K562 (cell line): ENCODE measurements around the gene ZNF646. TPM values are rescaled to one million over a fixed set of nuclear protein-coding genes. Genes with fewer than 3 reads are reported as not detected.

Experiments used
- DACH1 ChIP-seq: fragments of 450-650 bp; IDR thresholded peaks from 2 replicates; pipeline ENCODE4 v1.6.1; 2018; ENCODE audit not compliant: partially characterized antibody
- FOSL1 ChIP-seq: fragments of 200-800 bp; sonication (Bioruptor generic); conservative IDR thresholded peaks from 2 replicates; pipeline ENCODE4 v1.6.1; 2016; ENCODE audit warnings: missing genetic modification characterization, missing compliant biosample characterization
- FOXJ2 ChIP-seq: fragments of 200-800 bp; sonication (Bioruptor generic); IDR thresholded peaks from 2 replicates; pipeline ENCODE4 v1.6.1; 2016; ENCODE audit warnings: missing genetic modification characterization, missing compliant biosample characterization
- LEF1 ChIP-seq: fragments of 450-650 bp; IDR thresholded peaks from 2 replicates; pipeline ENCODE4 v1.6.1; 2016; ENCODE audit warnings: mild to moderate bottlenecking
- NFATC3 ChIP-seq: fragments of 450-650 bp; IDR thresholded peaks from 2 replicates; pipeline ENCODE4 v1.6.1; 2017; ENCODE audit warnings: mild to moderate bottlenecking
- NFE2 ChIP-seq: IDR thresholded peaks from 2 replicates; pipeline ENCODE4 v1.6.1; 2014; ENCODE audit warnings: antibody characterized with exemption, low read depth
- NFIC ChIP-seq: fragments of 450-650 bp; IDR thresholded peaks from 2 replicates; pipeline ENCODE4 v1.6.1; 2017; ENCODE audit warnings: mild to moderate bottlenecking, inconsistent platforms
- RAD21 ChIP-seq, 2 experiments: fragments of 250-450 bp in 1 of 2; fragments of 450-650 bp in 1 of 2; sonication (Bioruptor Pico) in 1 of 2; formaldehyde crosslinking in 1 of 2; IDR thresholded peaks in 1 of 2; conservative IDR thresholded peaks in 1 of 2; 2 replicates each; pipeline versions ENCODE4 v1.4.0 to v1.8.0; 2020 to 2022; ENCODE audit warnings: mild to moderate bottlenecking in 2 of 2, moderate library complexity in 1 of 2
- SAFB ChIP-seq: fragments of 200-400 bp; formaldehyde crosslinking; IDR thresholded peaks from 2 replicates; pipeline ENCODE4 v1.6.1; 2017; ENCODE audit warnings: low read depth, low read length, borderline replicate concordance
- SIN3B ChIP-seq: fragments of 450-650 bp; IDR thresholded peaks from 2 replicates; pipeline ENCODE4 v1.6.1; 2017; ENCODE audit warnings: low read depth, mild to moderate bottlenecking, moderate library complexity
- XRCC5 ChIP-seq: fragments of 200-400 bp; formaldehyde crosslinking; IDR thresholded peaks from 2 replicates; pipeline ENCODE4 v1.6.1; 2017; ENCODE audit warnings: low read depth, mild to moderate bottlenecking, low read length
- ZKSCAN8 ChIP-seq: fragments of 200-800 bp; sonication (Bioruptor generic); IDR thresholded peaks from 2 replicates; pipeline ENCODE4 v1.6.1; 2016; ENCODE audit warnings: missing genetic modification characterization, missing compliant biosample characterization
- ZNF644 ChIP-seq: fragments of 200-800 bp; sonication (Bioruptor generic); IDR thresholded peaks from 2 replicates; pipeline ENCODE4 v1.6.1; 2016; ENCODE audit warnings: low read depth, missing genetic modification characterization, missing compliant biosample characterization
- ZNF699 ChIP-seq: fragments of 250-450 bp; sonication (Bioruptor Pico); IDR thresholded peaks from 2 replicates; pipeline ENCODE4 v1.8.0; 2021; ENCODE audit warnings: mild to moderate bottlenecking, moderate library complexity; ENCODE audit not compliant: insufficient replicate concordance
- polyA plus RNA-seq, 8 experiments: library from polyadenylated mRNA; depleted of rRNA in 4 of 8; stranded (reverse) in 5 of 8; unstranded in 3 of 8; fragments of >200 nt; fragmentation: Nextera tagmentation in 2 of 8; fragmentation: Illumina TruSeq in 1 of 8; extraction: Ambion mirVana in 2 of 8; extraction: Trizol in 1 of 8; gene quantifications; 2 replicates each; pipeline versions ENCODE4 v1.2.1 to v1.2.3, GENCODE V29; 2011 to 2014; ENCODE audit warnings: inconsistent platforms in 1 of 8, missing spikeins in 1 of 8
- total RNA-seq, 7 experiments: library from RNA; depleted of rRNA in 6 of 7; stranded (reverse); fragments of >200 nt in 6 of 7; fragmentation: Illumina TruSeq in 2 of 7; extraction: Trizol in 2 of 7; gene quantifications; 2 replicates each; pipeline versions ENCODE4 v1.2.1 to v1.2.3, GENCODE V29; 2011 to 2021; ENCODE audit warnings: low replicate concordance in 1 of 7
- TF ChIP-seq, protein P1 (sequence below), 2 experiments: fragments of 450-650 bp; formaldehyde crosslinking in 1 of 2; IDR thresholded peaks; 2 replicates each; pipeline versions ENCODE4 v1.4.0 to v1.6.1; 2014 to 2020; ENCODE audit warnings: mild to moderate bottlenecking in 2 of 2, borderline replicate concordance in 1 of 2, low read depth in 1 of 2
- TF ChIP-seq, protein P2 (sequence below), 2 experiments: fragments of 450-650 bp; IDR thresholded peaks; 2 replicates each; pipeline ENCODE4 v1.6.1; 2018; ENCODE audit warnings: mild to moderate bottlenecking in 2 of 2, low read depth in 1 of 2; ENCODE audit not compliant: partially characterized antibody in 2 of 2

Gene ZNF646
- total and polyA plus RNA-seq, 9 of the 15 experiments (the other 6 are each of a cell fraction or from before 2014, with no cell fraction given), result 0.08 to 20.6 (median 8.0) TPM

DNA sequence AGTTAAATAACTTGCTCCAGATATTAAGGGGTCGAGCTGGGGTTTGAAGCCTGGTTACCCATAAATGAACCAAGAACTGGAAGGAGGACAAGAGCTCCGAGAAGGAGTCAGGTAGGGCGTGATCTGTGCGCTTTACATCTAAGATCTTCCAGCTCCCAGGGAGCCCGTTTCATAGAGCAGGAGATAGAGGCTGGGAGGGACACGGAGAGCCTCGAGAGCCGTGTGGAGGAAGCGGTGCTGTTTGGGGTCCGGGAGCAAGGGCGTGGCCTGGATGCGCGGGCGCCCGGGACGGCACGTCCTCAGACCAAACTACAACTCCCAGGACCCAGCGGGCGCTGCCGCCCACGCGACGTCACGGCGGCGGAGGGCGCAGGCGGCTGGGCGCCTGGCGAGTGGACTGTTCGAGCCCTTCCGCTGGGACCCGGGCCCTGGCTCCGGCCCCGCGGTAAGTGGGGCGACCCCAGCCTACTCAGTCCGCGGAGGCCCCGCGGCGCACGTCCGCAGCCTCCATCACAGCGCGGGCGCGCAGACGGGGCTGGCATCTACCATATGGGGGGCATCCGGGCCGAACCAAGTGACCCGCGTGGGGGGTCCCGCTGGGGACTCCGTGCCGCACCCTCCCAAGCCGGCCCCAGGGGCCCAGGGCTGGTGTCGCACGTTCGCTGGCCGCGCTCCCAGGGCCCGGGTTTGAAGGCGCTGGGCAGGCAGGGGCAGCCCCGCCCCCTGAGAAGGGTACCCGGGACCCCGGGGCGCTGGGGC lies 34.0 kb downstream of the ZNF646 start, which contains the start of gene BCKDK (continued):
- TF ChIP-seq, protein P1, sequence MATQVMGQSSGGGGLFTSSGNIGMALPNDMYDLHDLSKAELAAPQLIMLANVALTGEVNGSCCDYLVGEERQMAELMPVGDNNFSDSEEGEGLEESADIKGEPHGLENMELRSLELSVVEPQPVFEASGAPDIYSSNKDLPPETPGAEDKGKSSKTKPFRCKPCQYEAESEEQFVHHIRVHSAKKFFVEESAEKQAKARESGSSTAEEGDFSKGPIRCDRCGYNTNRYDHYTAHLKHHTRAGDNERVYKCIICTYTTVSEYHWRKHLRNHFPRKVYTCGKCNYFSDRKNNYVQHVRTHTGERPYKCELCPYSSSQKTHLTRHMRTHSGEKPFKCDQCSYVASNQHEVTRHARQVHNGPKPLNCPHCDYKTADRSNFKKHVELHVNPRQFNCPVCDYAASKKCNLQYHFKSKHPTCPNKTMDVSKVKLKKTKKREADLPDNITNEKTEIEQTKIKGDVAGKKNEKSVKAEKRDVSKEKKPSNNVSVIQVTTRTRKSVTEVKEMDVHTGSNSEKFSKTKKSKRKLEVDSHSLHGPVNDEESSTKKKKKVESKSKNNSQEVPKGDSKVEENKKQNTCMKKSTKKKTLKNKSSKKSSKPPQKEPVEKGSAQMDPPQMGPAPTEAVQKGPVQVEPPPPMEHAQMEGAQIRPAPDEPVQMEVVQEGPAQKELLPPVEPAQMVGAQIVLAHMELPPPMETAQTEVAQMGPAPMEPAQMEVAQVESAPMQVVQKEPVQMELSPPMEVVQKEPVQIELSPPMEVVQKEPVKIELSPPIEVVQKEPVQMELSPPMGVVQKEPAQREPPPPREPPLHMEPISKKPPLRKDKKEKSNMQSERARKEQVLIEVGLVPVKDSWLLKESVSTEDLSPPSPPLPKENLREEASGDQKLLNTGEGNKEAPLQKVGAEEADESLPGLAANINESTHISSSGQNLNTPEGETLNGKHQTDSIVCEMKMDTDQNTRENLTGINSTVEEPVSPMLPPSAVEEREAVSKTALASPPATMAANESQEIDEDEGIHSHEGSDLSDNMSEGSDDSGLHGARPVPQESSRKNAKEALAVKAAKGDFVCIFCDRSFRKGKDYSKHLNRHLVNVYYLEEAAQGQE (IDR thresholded peaks at IDR 0.05; ENCODE audit: borderline replicate concordance), result no peak
- TF ChIP-seq, protein P1 (CRISPR knock-in tag; IDR thresholded peaks at IDR 0.05; ENCODE audit: low read depth), result 0 out of 2 replicates have a peak, but pooled peaks have one; percentile 30
- no peak for TF ChIP-seq ZNF644 (tag)
- TF ChIP-seq FOXJ2, result no peak
- peak; percentile 32; the same call in 1 of the 2 replicates for TF ChIP-seq SIN3B
- TF ChIP-seq, protein P2, sequence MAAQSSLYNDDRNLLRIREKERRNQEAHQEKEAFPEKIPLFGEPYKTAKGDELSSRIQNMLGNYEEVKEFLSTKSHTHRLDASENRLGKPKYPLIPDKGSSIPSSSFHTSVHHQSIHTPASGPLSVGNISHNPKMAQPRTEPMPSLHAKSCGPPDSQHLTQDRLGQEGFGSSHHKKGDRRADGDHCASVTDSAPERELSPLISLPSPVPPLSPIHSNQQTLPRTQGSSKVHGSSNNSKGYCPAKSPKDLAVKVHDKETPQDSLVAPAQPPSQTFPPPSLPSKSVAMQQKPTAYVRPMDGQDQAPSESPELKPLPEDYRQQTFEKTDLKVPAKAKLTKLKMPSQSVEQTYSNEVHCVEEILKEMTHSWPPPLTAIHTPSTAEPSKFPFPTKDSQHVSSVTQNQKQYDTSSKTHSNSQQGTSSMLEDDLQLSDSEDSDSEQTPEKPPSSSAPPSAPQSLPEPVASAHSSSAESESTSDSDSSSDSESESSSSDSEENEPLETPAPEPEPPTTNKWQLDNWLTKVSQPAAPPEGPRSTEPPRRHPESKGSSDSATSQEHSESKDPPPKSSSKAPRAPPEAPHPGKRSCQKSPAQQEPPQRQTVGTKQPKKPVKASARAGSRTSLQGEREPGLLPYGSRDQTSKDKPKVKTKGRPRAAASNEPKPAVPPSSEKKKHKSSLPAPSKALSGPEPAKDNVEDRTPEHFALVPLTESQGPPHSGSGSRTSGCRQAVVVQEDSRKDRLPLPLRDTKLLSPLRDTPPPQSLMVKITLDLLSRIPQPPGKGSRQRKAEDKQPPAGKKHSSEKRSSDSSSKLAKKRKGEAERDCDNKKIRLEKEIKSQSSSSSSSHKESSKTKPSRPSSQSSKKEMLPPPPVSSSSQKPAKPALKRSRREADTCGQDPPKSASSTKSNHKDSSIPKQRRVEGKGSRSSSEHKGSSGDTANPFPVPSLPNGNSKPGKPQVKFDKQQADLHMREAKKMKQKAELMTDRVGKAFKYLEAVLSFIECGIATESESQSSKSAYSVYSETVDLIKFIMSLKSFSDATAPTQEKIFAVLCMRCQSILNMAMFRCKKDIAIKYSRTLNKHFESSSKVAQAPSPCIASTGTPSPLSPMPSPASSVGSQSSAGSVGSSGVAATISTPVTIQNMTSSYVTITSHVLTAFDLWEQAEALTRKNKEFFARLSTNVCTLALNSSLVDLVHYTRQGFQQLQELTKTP (IDR thresholded peaks at IDR 0.05; ENCODE audit: low read depth in 1 of 2, partially characterized antibody in 2 of 2), result peak in 1 of 2 experiments; percentile 48
- no peak for TF ChIP-seq ZKSCAN8 (CRISPR knock-in tag)
- no peak for TF ChIP-seq RAD21 (CRISPR knock-in tag; conservative IDR thresholded peaks at IDR 0.05 in 1 of 2, IDR thresholded peaks at IDR 0.05 in 1 of 2)
- no peak for TF ChIP-seq DACH1
- TF ChIP-seq LEF1, result no peak
- peak; percentile 61; the same call in 1 of the 2 replicates for TF ChIP-seq SAFB
- no peak for TF ChIP-seq ZNF699
- TF ChIP-seq NFATC3, result no peak
- no peak for TF ChIP-seq FOSL1
- no peak for TF ChIP-seq NFIC
- TF ChIP-seq NFE2, result no peak
- TF ChIP-seq XRCC5, result no peak
